Thyroid gland (tissue), 4 donors: ENCODE measurements around the gene UBASH3B.

Source experiments
- POLR2A ChIP-seq, 2 donors: fragments of 450-650 bp; IDR thresholded peaks; one replicate each; pipeline ENCODE4 v1.6.1; 2017; ENCODE audit warnings: antibody characterized with exemption in 2 of 2, mild to moderate bottlenecking in 2 of 2, moderate library complexity in 1 of 2
- TF ChIP-seq, protein P1 (sequence below), 6 experiments: fragments of 200-600 bp in 3 of 6; fragments of 450-650 bp in 3 of 6; sonication (generic) in 3 of 6; IDR thresholded peaks; one replicate each; pipeline ENCODE4 v1.5.1; 2016 to 2019; ENCODE audit warnings: antibody characterized with exemption in 6 of 6, mild to moderate bottlenecking in 2 of 6, inconsistent platforms in 1 of 6, moderate library complexity in 1 of 6

DNA sequence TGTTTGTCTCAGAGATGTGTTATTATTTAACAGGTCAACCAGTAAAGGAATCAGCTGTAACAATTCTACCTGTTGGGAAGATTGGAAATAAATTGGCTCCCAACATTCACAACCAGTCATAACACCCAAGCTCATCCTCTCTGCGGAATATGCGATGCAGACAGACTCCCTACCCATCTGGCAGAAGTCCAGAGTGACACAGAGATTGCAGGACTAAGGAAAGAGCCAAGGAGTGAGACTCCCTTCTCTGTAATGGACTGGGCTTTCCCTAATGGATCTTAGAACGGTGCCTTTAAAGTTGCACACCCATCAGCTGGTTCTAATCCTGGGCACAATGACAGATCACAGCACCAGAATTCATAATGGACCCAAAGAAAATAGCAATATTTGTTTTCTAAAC is 27.8 kb upstream of the UBASH3B start:
- TF ChIP-seq, protein P1, sequence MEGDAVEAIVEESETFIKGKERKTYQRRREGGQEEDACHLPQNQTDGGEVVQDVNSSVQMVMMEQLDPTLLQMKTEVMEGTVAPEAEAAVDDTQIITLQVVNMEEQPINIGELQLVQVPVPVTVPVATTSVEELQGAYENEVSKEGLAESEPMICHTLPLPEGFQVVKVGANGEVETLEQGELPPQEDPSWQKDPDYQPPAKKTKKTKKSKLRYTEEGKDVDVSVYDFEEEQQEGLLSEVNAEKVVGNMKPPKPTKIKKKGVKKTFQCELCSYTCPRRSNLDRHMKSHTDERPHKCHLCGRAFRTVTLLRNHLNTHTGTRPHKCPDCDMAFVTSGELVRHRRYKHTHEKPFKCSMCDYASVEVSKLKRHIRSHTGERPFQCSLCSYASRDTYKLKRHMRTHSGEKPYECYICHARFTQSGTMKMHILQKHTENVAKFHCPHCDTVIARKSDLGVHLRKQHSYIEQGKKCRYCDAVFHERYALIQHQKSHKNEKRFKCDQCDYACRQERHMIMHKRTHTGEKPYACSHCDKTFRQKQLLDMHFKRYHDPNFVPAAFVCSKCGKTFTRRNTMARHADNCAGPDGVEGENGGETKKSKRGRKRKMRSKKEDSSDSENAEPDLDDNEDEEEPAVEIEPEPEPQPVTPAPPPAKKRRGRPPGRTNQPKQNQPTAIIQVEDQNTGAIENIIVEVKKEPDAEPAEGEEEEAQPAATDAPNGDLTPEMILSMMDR (IDR thresholded peaks at IDR 0.05), result no peak
- TF ChIP-seq POLR2A (IDR thresholded peaks at IDR 0.05), result no peak
